GM21447 (cell line): ENCODE data around the gene TBC1D5.
A peak's percentile ranks its signal among the peaks of the same experiment; 100 is the strongest.
"Not testable (repeated sequence)": the region's sequence is repeated elsewhere in the genome, so short reads cannot be mapped to it uniquely, and the experiment has no call there.

ENCODE experiments used
- ATAC-seq: cut with Tn5 transposase; IDR thresholded peaks from one replicate; pipeline ENCODE4 v1.9.1; 2021; ENCODE audit not compliant: unreplicated experiment

Gene TBC1D5

GRCh38 chr3:17423786-17424536 is 318.5 kb downstream of the TBC1D5 start:
- no peak for ATAC-seq

GRCh38 chr3:17422636-17423035 is 319.8 kb downstream of the TBC1D5 start:
- ATAC-seq, result no peak

GRCh38 chr3:17420668-17421067 is 321.8 kb downstream of the TBC1D5 start:
- ATAC-seq, result no peak

- ATAC-seq, result peak; percentile 97
Observed at GRCh38 chr3:17412950-17413530, 329.4 kb downstream of the TBC1D5 start.

- ATAC-seq, result no peak
Observed at GRCh38 chr3:17411157-17411877, 331.1 kb downstream of the TBC1D5 start.

GRCh38 chr3:17407576-17407975 is 334.9 kb downstream of the TBC1D5 start:
- ATAC-seq, result no peak

GRCh38 chr3:17404548-17404947 is 337.9 kb downstream of the TBC1D5 start:
- no peak for ATAC-seq

- ATAC-seq, result no peak
Observed at GRCh38 chr3:17402442-17402841, 340.0 kb downstream of the TBC1D5 start.

- ATAC-seq, result no peak
Observed at GRCh38 chr3:17401912-17402311, 340.5 kb downstream of the TBC1D5 start.

GRCh38 chr3:17399586-17399985 is 342.8 kb downstream of the TBC1D5 start:
- ATAC-seq, result peak; percentile 38

- peak; percentile 98 for ATAC-seq
Observed at GRCh38 chr3:17398959-17399551, 343.4 kb downstream of the TBC1D5 start.

- ATAC-seq, result no peak
Observed at GRCh38 chr3:17396036-17396435, 346.4 kb downstream of the TBC1D5 start.

GRCh38 chr3:17394541-17395155 is 347.8 kb downstream of the TBC1D5 start:
- no peak for ATAC-seq

GRCh38 chr3:17392516-17392915 is 349.9 kb downstream of the TBC1D5 start:
- ATAC-seq, result not testable (repeated sequence)

GRCh38 chr3:17390785-17391184 is 351.6 kb downstream of the TBC1D5 start:
- no peak for ATAC-seq

GRCh38 chr3:17387108-17387507 is 355.3 kb downstream of the TBC1D5 start:
- ATAC-seq, result no peak

- ATAC-seq, result no peak
Observed at GRCh38 chr3:17386432-17386831, 356.0 kb downstream of the TBC1D5 start.

- ATAC-seq, result no peak
Observed at GRCh38 chr3:17384567-17385296, 357.7 kb downstream of the TBC1D5 start.

- ATAC-seq, result no peak
Observed at GRCh38 chr3:17373304-17373703, 369.1 kb downstream of the TBC1D5 start.

- no peak for ATAC-seq
Observed at GRCh38 chr3:17372362-17373210, 369.8 kb downstream of the TBC1D5 start.
